Nephron (organoid): ENCODE measurements around the gene PBX1.

ENCODE experiments used
- H3K27ac Mint-ChIP-seq, 3 experiments: 2 replicates each; pipeline ENCODE4 v1.8.0; 2020; ENCODE audit warnings: mixed read lengths in 3 of 3, mild to moderate bottlenecking in 2 of 3, moderate library complexity in 1 of 3
- H3K27me3 Mint-ChIP-seq: 2 replicates; pipeline ENCODE4 v1.8.0; 2021; ENCODE audit warnings: low read depth, mild to moderate bottlenecking, moderate library complexity, mixed read lengths
- H3K36me3 Mint-ChIP-seq: 2 replicates; pipeline ENCODE4 v1.8.0; 2020; ENCODE audit warnings: low read depth, mixed read lengths
- H3K4me1 Mint-ChIP-seq: 2 replicates; pipeline ENCODE4 v1.8.0; 2020; ENCODE audit warnings: mixed read lengths
- H3K4me3 Mint-ChIP-seq, 3 experiments: 2 replicates each; pipeline ENCODE4 v1.8.0; 2020; ENCODE audit warnings: mild to moderate bottlenecking in 3 of 3, mixed read lengths in 3 of 3, moderate library complexity in 2 of 3
- H3K9me3 Mint-ChIP-seq: 2 replicates; pipeline ENCODE4 v1.8.0; 2020; ENCODE audit warnings: mixed read lengths
- TF ChIP-seq, protein P1 (sequence below), 3 experiments: fragments of 200-600 bp; sonication (generic); IDR thresholded peaks; one replicate each; pipeline ENCODE4 v1.5.0; 2021; ENCODE audit warnings: antibody characterized with exemption in 3 of 3; ENCODE audit not compliant: unreplicated experiment in 3 of 3

PBX1 gene

GRCh38 chr1:164785841-164786534 is 227.0 kb downstream of the PBX1 start:
- H3K9me3 Mint-ChIP-seq: no peaks in the 10 kb centered on the region
- TF ChIP-seq, protein P1, sequence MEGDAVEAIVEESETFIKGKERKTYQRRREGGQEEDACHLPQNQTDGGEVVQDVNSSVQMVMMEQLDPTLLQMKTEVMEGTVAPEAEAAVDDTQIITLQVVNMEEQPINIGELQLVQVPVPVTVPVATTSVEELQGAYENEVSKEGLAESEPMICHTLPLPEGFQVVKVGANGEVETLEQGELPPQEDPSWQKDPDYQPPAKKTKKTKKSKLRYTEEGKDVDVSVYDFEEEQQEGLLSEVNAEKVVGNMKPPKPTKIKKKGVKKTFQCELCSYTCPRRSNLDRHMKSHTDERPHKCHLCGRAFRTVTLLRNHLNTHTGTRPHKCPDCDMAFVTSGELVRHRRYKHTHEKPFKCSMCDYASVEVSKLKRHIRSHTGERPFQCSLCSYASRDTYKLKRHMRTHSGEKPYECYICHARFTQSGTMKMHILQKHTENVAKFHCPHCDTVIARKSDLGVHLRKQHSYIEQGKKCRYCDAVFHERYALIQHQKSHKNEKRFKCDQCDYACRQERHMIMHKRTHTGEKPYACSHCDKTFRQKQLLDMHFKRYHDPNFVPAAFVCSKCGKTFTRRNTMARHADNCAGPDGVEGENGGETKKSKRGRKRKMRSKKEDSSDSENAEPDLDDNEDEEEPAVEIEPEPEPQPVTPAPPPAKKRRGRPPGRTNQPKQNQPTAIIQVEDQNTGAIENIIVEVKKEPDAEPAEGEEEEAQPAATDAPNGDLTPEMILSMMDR (IDR thresholded peaks at IDR 0.05; ENCODE audit: unreplicated experiment in 3 of 3): no peak
- H3K27me3 Mint-ChIP-seq: no peaks in the 10 kb centered on the region
- H3K27ac Mint-ChIP-seq: peak overlapping the region; percentile 64 to 74 (median 70)
- peak overlapping the region in 1 of 3 experiments; percentile 8 for H3K4me3 Mint-ChIP-seq
- peaks cover 13% of the 10 kb centered on the region for H3K36me3 Mint-ChIP-seq
- peaks cover 80% of the 10 kb centered on the region for H3K4me1 Mint-ChIP-seq

DNA sequence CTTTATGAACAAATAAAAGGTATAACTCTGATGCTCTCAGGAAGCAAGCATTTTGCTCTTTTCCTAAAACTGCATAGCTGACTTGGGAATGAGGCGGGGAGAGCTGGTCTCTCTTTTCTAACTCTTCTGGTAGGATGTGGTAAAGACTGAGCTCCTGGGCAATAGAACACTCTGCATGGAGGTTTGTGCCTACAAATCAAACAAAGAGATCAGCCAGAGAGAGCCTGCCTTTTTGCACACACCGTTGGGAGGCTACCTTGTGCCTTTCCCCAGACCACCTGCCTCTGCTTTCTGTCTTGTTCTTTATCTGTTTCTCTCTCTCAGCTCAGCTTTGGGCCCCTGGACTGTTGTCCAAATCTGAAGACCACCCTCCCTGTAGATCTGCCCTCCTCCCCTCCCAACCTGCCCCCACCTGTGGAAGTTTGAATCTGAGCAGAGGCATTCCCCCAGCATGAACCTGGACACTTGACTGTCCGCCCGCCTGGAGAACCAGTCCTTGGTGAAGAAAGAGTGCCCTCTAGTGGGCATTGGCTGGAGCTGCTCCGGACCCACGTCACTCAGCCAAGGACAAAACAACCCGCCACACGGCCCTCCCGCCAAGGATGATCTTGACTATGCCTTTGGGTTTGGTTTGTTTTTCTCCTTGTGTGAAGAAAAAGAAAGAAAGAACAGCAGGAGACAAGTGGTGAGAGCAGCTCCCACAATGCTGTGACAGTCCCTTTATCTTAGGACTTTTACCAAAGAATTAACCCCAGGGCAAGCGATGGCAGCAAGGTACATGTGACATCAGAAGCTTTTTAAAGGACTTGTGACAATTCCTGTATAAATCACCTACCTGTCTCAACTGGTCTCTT is 228.2 kb downstream of the PBX1 start:
- H3K4me3 Mint-ChIP-seq: peak overlapping the region in 1 of 3 experiments; percentile 18
- peaks cover 79% of the 10 kb centered on the region for H3K4me1 Mint-ChIP-seq
- H3K9me3 Mint-ChIP-seq: no peaks in the 10 kb centered on the region
- TF ChIP-seq, protein P1 (IDR thresholded peaks at IDR 0.05; ENCODE audit: unreplicated experiment in 3 of 3): peak; percentile 90 to 92 (median 91)
- H3K36me3 Mint-ChIP-seq: peaks cover 19% of the 10 kb centered on the region
- peak overlapping the region; percentile 64 to 74 (median 70) for H3K27ac Mint-ChIP-seq
- no peaks in the 10 kb centered on the region for H3K27me3 Mint-ChIP-seq

GRCh38 chr1:164787834-164788231 is 228.8 kb downstream of the PBX1 start:
- Mint-ChIP-seq H3K36me3 (peaks cover 17% of the 10 kb centered on the region), H3K27me3 (no peaks in the 10 kb centered on the region), H3K4me1 (peaks cover 77% of the 10 kb centered on the region), H3K4me3 (no peak overlapping the region), H3K27ac (peak overlapping the region; percentile 35 to 74 (median 70)), H3K9me3 (no peaks in the 10 kb centered on the region)
- TF ChIP-seq, protein P1 (IDR thresholded peaks at IDR 0.05; ENCODE audit: unreplicated experiment in 3 of 3): no peak

- H3K4me1 Mint-ChIP-seq: peaks cover 81% of the 10 kb centered on the region
- no peaks in the 10 kb centered on the region for H3K27me3 Mint-ChIP-seq
- TF ChIP-seq, protein P1 (IDR thresholded peaks at IDR 0.05; ENCODE audit: unreplicated experiment in 3 of 3): no peak
- H3K36me3 Mint-ChIP-seq: peaks cover 27% of the 10 kb centered on the region
- H3K9me3 Mint-ChIP-seq: no peaks in the 10 kb centered on the region
- peak overlapping the region in 2 of 3 experiments; percentile 62 to 75 for H3K27ac Mint-ChIP-seq
- H3K4me3 Mint-ChIP-seq: no peak overlapping the region
Measured at GRCh38 chr1:164790081-164790480, 231.1 kb downstream of the PBX1 start.

DNA sequence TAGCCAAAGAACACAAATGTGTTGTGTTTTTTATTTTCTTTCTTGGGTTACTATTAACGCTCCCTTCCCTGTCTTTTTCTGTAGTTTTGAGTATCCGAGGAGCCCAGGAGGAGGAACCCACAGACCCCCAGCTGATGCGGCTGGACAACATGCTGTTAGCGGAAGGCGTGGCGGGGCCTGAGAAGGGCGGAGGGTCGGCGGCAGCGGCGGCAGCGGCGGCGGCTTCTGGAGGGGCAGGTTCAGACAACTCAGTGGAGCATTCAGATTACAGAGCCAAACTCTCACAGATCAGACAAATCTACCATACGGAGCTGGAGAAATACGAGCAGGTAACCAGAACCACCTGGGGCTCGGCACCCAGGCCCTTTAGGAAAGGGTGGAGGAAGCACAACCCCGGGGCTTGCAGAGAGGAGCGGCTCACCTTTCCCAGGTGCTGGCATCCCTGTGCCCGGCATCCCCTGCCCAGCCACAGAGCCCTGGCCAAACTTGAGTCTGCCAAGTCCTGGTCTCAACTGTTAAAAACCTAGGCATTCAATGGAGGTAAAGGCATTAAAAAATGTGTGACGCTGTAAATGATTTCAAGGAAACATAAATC is 233.5 kb downstream of the PBX1 start:
- no peaks in the 10 kb centered on the region for H3K9me3 Mint-ChIP-seq
- peaks cover 37% of the 10 kb centered on the region for H3K36me3 Mint-ChIP-seq
- TF ChIP-seq, protein P1 (IDR thresholded peaks at IDR 0.05; ENCODE audit: unreplicated experiment in 3 of 3): no peak
- peaks cover 65% of the 10 kb centered on the region for H3K4me1 Mint-ChIP-seq
- H3K4me3 Mint-ChIP-seq: no peak overlapping the region
- no peaks in the 10 kb centered on the region for H3K27me3 Mint-ChIP-seq
- peak overlapping the region in 2 of 3 experiments; percentile 11 to 36 for H3K27ac Mint-ChIP-seq
